Measurements from ENCODE around the gene SLC28A3. TPM values are rescaled to one million over a fixed set of nuclear protein-coding genes. Genes with fewer than 3 reads are reported as not detected.

Gene SLC28A3
- total and polyA plus RNA-seq, 2 of the 8 experiments (the other 6 are each of a cell fraction or from before 2014, with no cell fraction given), result 0.02 TPM; not detected in 1

- H3K23ac ChIP-seq (ENCODE audit: insufficient read length), result no peak overlapping the region
- no peaks in the 10 kb centered on the region for H3K79me1 ChIP-seq (ENCODE audit: low read depth, low read length)
- no peak overlapping the region for H4K5ac ChIP-seq (ENCODE audit: insufficient read length, low read depth, low read length)
- H4K20me1 ChIP-seq (replicated peaks in 1 of 2; ENCODE audit: control insufficient read depth in 1 of 2, insufficient read depth in 2 of 2, low read length in 2 of 2), result no peaks in the 10 kb centered on the region
- no peak overlapping the region for H3K4me3 ChIP-seq (ENCODE audit: extremely low read depth in 1 of 4, insufficient read depth in 2 of 4, low read depth in 3 of 4, low read length in 4 of 4)
- no peak overlapping the region for H2AK5ac ChIP-seq (ENCODE audit: low read depth, low read length)
- FAIRE-seq, result no peak
- H3K18ac ChIP-seq (ENCODE audit: extremely low read depth, low read length), result no peak overlapping the region
- H3K9ac ChIP-seq (replicated peaks in 1 of 4; ENCODE audit: extremely low read depth in 1 of 4, low read depth in 3 of 4, low read length in 3 of 4), result no peak overlapping the region
- ChIA-PET POLR2A (ENCODE audit: partially characterized antibody) (no interaction called here), CTCF (ENCODE audit: partially characterized antibody) (interaction anchor here (0.8 to 1.5 kb wide), 4 partner anchors 9 to 69 kb away, joined by 3 to 6 read pairs (median 3); no protein-coding TSS in a partner anchor)
- no peak overlapping the region for H3K27ac ChIP-seq (ENCODE audit: low read depth, low read length)
- H3K4ac ChIP-seq (replicated peaks; ENCODE audit: insufficient read length, low read depth, low read length), result no peak overlapping the region
- peak overlapping the region; percentile 90 for H2BK120ac ChIP-seq (replicated peaks; ENCODE audit: low read depth, low read length)
- WGBS, 2 experiments (ENCODE audit: extremely low coverage in 1 of 2, insufficient coverage in 1 of 2, insufficient read length in 1 of 2, insufficient replicate concordance in 2 of 2, low coverage in 1 of 2, low lambda C conversion rate in 2 of 2, missing lambda C conversion rate in 1 of 2), result 56% methylated on average over 4 of the region's 4 CpGs; no CpG with 5 or more reads in 1 of the 2 experiments
- H2BK12ac ChIP-seq (ENCODE audit: low read depth, low read length), result no peak overlapping the region
- H3K56ac ChIP-seq (replicated peaks; ENCODE audit: insufficient read length, low read depth, low read length), result no peak overlapping the region
- no peak overlapping the region; the same call in 1 of the 2 replicates for H2AFZ ChIP-seq (ENCODE audit: low read length)
- H2BK15ac ChIP-seq (ENCODE audit: low read length), result no peak overlapping the region
- no peaks in the 10 kb centered on the region for H3K9me3 ChIP-seq (ENCODE audit: insufficient read depth in 2 of 2, low read depth in 1 of 2, low read length in 1 of 2)
- DNase-seq (ENCODE audit: low read depth in 1 of 2, low spot score in 2 of 2), result no peak
- no peak overlapping the region for H4K91ac ChIP-seq (replicated peaks; ENCODE audit: insufficient read length, low read length)
- TF ChIP-seq SIX5 (IDR thresholded peaks at IDR 0.05; ENCODE audit: low read depth, low read length), result no peak
- TF ChIP-seq CREB1 (IDR thresholded peaks at IDR 0.05), result no peak
- TF ChIP-seq POLR2AphosphoS5 (IDR thresholded peaks at IDR 0.05; ENCODE audit: low read depth, low read length), result no peak
- TF ChIP-seq FOSL1 (IDR thresholded peaks at IDR 0.05; ENCODE audit: insufficient read depth, low read depth, low read length), result no peak
- TF ChIP-seq TAF7 (optimal IDR thresholded peaks at IDR 0.05; ENCODE audit: borderline replicate concordance, low read depth, low read length), result no peak
- TF ChIP-seq HDAC2 (IDR thresholded peaks at IDR 0.05; ENCODE audit: borderline replicate concordance in 1 of 2, low read depth in 2 of 2, low read length in 2 of 2), result no peak
- TF ChIP-seq EP300 (IDR thresholded peaks at IDR 0.05; ENCODE audit: borderline replicate concordance in 1 of 2, low read depth in 2 of 2, low read length in 2 of 2), result no peak
- TF ChIP-seq MAX (IDR thresholded peaks at IDR 0.05), result no peak
- TF ChIP-seq PHF8 (conservative IDR thresholded peaks at IDR 0.05; ENCODE audit: low read depth, low read length), result no peak
- no peak for TF ChIP-seq SIRT6 (IDR thresholded peaks at IDR 0.05; ENCODE audit: low read length)
- no peak for TF ChIP-seq BCL11A (IDR thresholded peaks at IDR 0.05; ENCODE audit: low read depth in 2 of 2, low read length in 2 of 2)
- TF ChIP-seq NRF1 (IDR thresholded peaks at IDR 0.05; ENCODE audit: low read depth, low read length), result no peak
- H3K36me3 ChIP-seq (ENCODE audit: control insufficient read depth in 2 of 4, insufficient read depth in 4 of 4, low read length in 3 of 4), result no peaks in the 10 kb centered on the region
- H2BK20ac ChIP-seq (ENCODE audit: low read length), result no peak overlapping the region
- no peaks in the 10 kb centered on the region for H3K27me3 ChIP-seq (replicated peaks in 1 of 4; ENCODE audit: control insufficient read depth in 3 of 4, extremely low read depth in 1 of 4, insufficient read depth in 3 of 4, low read length in 3 of 4)
- H3K23me2 ChIP-seq (ENCODE audit: low read depth, low read length), result peaks cover 3% of the 10 kb centered on the region; the same call in 1 of the 2 replicates
- H4K8ac ChIP-seq (ENCODE audit: extremely low read depth, insufficient read depth, low read length), result no peak overlapping the region
- no peak overlapping the region for H3K14ac ChIP-seq (ENCODE audit: insufficient read length)
- no peak overlapping the region for H2BK5ac ChIP-seq (ENCODE audit: low read depth, low read length)
- peaks cover 0 to 11% (median 6%) of the 10 kb centered on the region in 4 experiments; a peak in 5 of 7 replicates for H3K4me1 ChIP-seq (replicated peaks in 1 of 4; ENCODE audit: control insufficient read depth in 3 of 4, insufficient read depth in 4 of 4, low read length in 3 of 4)
- H3K4me2 ChIP-seq (ENCODE audit: insufficient read depth in 1 of 2, low read depth in 2 of 2, low read length in 2 of 2), result no peak overlapping the region
- H3K79me2 ChIP-seq (ENCODE audit: control insufficient read depth in 1 of 2, insufficient read depth in 2 of 2, low read length in 2 of 2), result no peaks in the 10 kb centered on the region
Observed at GRCh38 chr9:84229191-84229590, 111.4 kb downstream of the SLC28A3 start.
